ENCODE results near the gene TMEM131. TPM values are rescaled to one million over a fixed set of nuclear protein-coding genes. Genes with fewer than 3 reads are reported as not detected.

The TMEM131 gene
- total RNA-seq, 1 experiment from 2014 or later, result 28.9 TPM

GRCh38 chr2:97788986-97789644 lies 206.6 kb downstream of the TMEM131 start:
- BruUV-seq (replicated peaks), result no TSS peak
- CTCF ChIA-PET, result no interaction called here
- TF ChIP-seq CTCF (conservative IDR thresholded peaks at IDR 0.05; ENCODE audit: low read depth, low read length), result no peak
- no peak for TF ChIP-seq EZH2 (IDR thresholded peaks at IDR 0.05; ENCODE audit: borderline replicate concordance, low read depth, low read length, poor library complexity, severe bottlenecking)
- Histone ChIP-seq H3K9me3 (ENCODE audit: low read depth, low read length, poor library complexity, severe bottlenecking) (no peaks in the 10 kb centered on the region), H3K4me3 (ENCODE audit: low read depth, low read length, poor library complexity, severe bottlenecking) (no peak overlapping the region), H3K36me3 (ENCODE audit: insufficient read depth, low read length, poor library complexity, severe bottlenecking) (no peaks in the 10 kb centered on the region), H3K27me3 (replicated peaks; ENCODE audit: insufficient read depth, low read depth, low read length, poor library complexity) (no peaks in the 10 kb centered on the region), H3K4me1 (ENCODE audit: insufficient read depth, low read length, poor library complexity, severe bottlenecking) (no peaks in the 10 kb centered on the region), H3K27ac (ENCODE audit: low read depth, low read length, poor library complexity, severe bottlenecking) (no peak overlapping the region)
- intact Hi-C loops (cut with micrococcal nuclease; ENCODE audit: unreplicated experiment), result no loop called here
- POLR2A ChIA-PET (ENCODE audit: low non-redundant PET), result no interaction called here
- DNase-seq (ENCODE audit: low spot score), result no peak

- BruUV-seq (replicated peaks), result no TSS peak
- intact Hi-C loops (cut with micrococcal nuclease; ENCODE audit: unreplicated experiment), result no loop called here
- Histone ChIP-seq H3K36me3 (ENCODE audit: insufficient read depth, low read length, poor library complexity, severe bottlenecking) (no peaks in the 10 kb centered on the region), H3K4me3 (ENCODE audit: low read depth, low read length, poor library complexity, severe bottlenecking) (no peak overlapping the region), H3K27ac (ENCODE audit: low read depth, low read length, poor library complexity, severe bottlenecking) (no peak overlapping the region), H3K4me1 (ENCODE audit: insufficient read depth, low read length, poor library complexity, severe bottlenecking) (no peaks in the 10 kb centered on the region), H3K27me3 (replicated peaks; ENCODE audit: insufficient read depth, low read depth, low read length, poor library complexity) (no peaks in the 10 kb centered on the region), H3K9me3 (ENCODE audit: low read depth, low read length, poor library complexity, severe bottlenecking) (no peaks in the 10 kb centered on the region)
- ChIA-PET CTCF (no interaction called here), POLR2A (ENCODE audit: low non-redundant PET) (no interaction called here)
- TF ChIP-seq EZH2 (IDR thresholded peaks at IDR 0.05; ENCODE audit: borderline replicate concordance, low read depth, low read length, poor library complexity, severe bottlenecking), result no peak
- TF ChIP-seq CTCF (conservative IDR thresholded peaks at IDR 0.05; ENCODE audit: low read depth, low read length), result no peak
- no peak for DNase-seq (ENCODE audit: low spot score)
Observed at GRCh38 chr2:97785818-97786217, 209.9 kb downstream of the TMEM131 start.

- Histone ChIP-seq H3K4me1 (ENCODE audit: insufficient read depth, low read length, poor library complexity, severe bottlenecking) (no peaks in the 10 kb centered on the region), H3K9me3 (ENCODE audit: low read depth, low read length, poor library complexity, severe bottlenecking) (no peaks in the 10 kb centered on the region), H3K4me3 (ENCODE audit: low read depth, low read length, poor library complexity, severe bottlenecking) (no peak overlapping the region), H3K27me3 (replicated peaks; ENCODE audit: insufficient read depth, low read depth, low read length, poor library complexity) (no peaks in the 10 kb centered on the region), H3K36me3 (ENCODE audit: insufficient read depth, low read length, poor library complexity, severe bottlenecking) (no peaks in the 10 kb centered on the region), H3K27ac (ENCODE audit: low read depth, low read length, poor library complexity, severe bottlenecking) (no peak overlapping the region)
- no peak for TF ChIP-seq EZH2 (IDR thresholded peaks at IDR 0.05; ENCODE audit: borderline replicate concordance, low read depth, low read length, poor library complexity, severe bottlenecking)
- TF ChIP-seq CTCF (conservative IDR thresholded peaks at IDR 0.05; ENCODE audit: low read depth, low read length), result no peak
- BruUV-seq (replicated peaks), result no TSS peak
- intact Hi-C loops (cut with micrococcal nuclease; ENCODE audit: unreplicated experiment), result no loop called here
- ChIA-PET CTCF (no interaction called here), POLR2A (ENCODE audit: low non-redundant PET) (no interaction called here)
- DNase-seq (ENCODE audit: low spot score), result no peak
Observed at GRCh38 chr2:97784953-97785352, 210.8 kb downstream of the TMEM131 start.
